ENCODE data around the gene BBS2. TPM values are rescaled to one million over a fixed set of nuclear protein-coding genes. Genes with fewer than 3 reads are reported as not detected.

The BBS2 gene
- total RNA-seq, 1 experiment from 2014 or later, result 56.3 TPM

DNA sequence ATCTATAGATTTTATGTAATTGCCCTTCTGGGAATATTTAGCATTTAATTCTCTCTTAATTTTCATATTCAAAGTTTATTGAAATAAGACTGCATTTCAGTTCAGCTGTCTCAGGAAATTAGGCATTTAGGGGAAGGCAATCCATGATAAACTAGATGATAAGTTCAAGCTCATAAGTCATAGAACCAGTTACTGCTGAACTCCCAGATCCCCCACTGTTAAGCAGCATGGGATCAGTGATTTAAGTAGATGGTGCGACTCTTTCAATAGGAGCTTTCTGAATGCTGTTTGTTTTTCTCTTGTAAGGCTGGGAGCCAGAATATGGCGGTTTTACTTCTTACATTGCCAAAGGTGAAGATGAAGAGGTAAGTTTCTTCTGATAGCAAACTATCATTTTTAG, 44.6 kb downstream of the BBS2 start:
- Histone ChIP-seq H3K9me3 (ENCODE audit: insufficient read depth, low read depth) (0 out of 2 replicates have a peak, but pooled peaks cover 3% of the 10 kb centered on the region), H3K4me2 (no peak overlapping the region), H3K27ac (no peak overlapping the region), H4K20me1 (ENCODE audit: insufficient read depth) (0 out of 2 replicates have a peak, but pooled peaks cover 8% of the 10 kb centered on the region), H2AFZ (no peak overlapping the region), H3K79me2 (ENCODE audit: low read depth) (no peaks in the 10 kb centered on the region), H3F3A (ENCODE audit: insufficient read depth, low read depth) (peaks cover 28% of the 10 kb centered on the region), H3K27me3 (ENCODE audit: insufficient read depth, low read depth) (no peaks in the 10 kb centered on the region), H3K36me3 (ENCODE audit: low read depth) (peaks cover 65% of the 10 kb centered on the region), H3K4me1 (replicated peaks; ENCODE audit: insufficient read depth) (peaks cover 22% of the 10 kb centered on the region), H3K9me2 (ENCODE audit: insufficient read depth) (no peaks in the 10 kb centered on the region), H3K4me3 (no peak overlapping the region)
- TF ChIP-seq, protein P1, sequence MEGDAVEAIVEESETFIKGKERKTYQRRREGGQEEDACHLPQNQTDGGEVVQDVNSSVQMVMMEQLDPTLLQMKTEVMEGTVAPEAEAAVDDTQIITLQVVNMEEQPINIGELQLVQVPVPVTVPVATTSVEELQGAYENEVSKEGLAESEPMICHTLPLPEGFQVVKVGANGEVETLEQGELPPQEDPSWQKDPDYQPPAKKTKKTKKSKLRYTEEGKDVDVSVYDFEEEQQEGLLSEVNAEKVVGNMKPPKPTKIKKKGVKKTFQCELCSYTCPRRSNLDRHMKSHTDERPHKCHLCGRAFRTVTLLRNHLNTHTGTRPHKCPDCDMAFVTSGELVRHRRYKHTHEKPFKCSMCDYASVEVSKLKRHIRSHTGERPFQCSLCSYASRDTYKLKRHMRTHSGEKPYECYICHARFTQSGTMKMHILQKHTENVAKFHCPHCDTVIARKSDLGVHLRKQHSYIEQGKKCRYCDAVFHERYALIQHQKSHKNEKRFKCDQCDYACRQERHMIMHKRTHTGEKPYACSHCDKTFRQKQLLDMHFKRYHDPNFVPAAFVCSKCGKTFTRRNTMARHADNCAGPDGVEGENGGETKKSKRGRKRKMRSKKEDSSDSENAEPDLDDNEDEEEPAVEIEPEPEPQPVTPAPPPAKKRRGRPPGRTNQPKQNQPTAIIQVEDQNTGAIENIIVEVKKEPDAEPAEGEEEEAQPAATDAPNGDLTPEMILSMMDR (conservative IDR thresholded peaks at IDR 0.05), result no peak
- TF ChIP-seq EZH2 (IDR thresholded peaks at IDR 0.05; ENCODE audit: low read depth), result no peak
- BruUV-seq (replicated peaks), result no TSS peak
- ChIA-PET CTCF (interaction anchor here (0.6 kb wide), 1 partner anchor 232 kb away, joined by 4 read pairs; no protein-coding TSS in a partner anchor), POLR2A (ENCODE audit: unreplicated experiment) (no interaction called here)
- no peak for DNase-seq
- intact Hi-C loops (cut with micrococcal nuclease; ENCODE audit: unreplicated experiment), result no loop called here

DNA sequence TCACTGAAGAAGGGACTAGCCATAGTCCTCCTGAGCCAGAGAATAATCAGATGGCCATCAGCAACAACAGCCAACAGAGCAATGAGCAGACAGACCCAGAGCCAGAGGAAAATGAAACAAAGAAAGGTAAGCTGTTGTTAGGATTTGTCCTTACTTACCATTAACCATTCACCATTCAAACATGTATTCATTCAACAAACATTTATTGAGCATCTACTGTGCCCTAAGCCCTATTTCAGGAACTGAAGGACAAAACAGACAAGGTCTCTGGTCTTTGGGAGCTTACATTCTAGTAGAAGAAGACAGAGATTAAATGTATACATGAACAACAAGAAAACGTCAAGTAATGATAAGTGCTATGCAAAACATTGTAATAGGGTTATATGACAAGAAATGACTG, 49.2 kb downstream of the BBS2 start:
- peaks cover 26% of the 10 kb centered on the region for H3K4me1 ChIP-seq (replicated peaks; ENCODE audit: insufficient read depth)
- H2AFZ ChIP-seq, result no peak overlapping the region
- H3K9me3 ChIP-seq (ENCODE audit: insufficient read depth, low read depth), result no peaks in the 10 kb centered on the region
- CTCF ChIA-PET, result no interaction called here
- peak overlapping the region; percentile 65 for H3K27ac ChIP-seq
- H4K20me1 ChIP-seq (ENCODE audit: insufficient read depth), result 0 out of 2 replicates have a peak, but pooled peaks cover 8% of the 10 kb centered on the region
- no TSS peak for BruUV-seq (replicated peaks)
- H3K4me3 ChIP-seq, result no peak overlapping the region
- no peaks in the 10 kb centered on the region for H3K79me2 ChIP-seq (ENCODE audit: low read depth)
- TF ChIP-seq EZH2 (IDR thresholded peaks at IDR 0.05; ENCODE audit: low read depth), result no peak
- TF ChIP-seq, protein P1 (conservative IDR thresholded peaks at IDR 0.05), result no peak
- POLR2A ChIA-PET (ENCODE audit: unreplicated experiment), result interaction anchor here (0.6 kb wide), 2 partner anchors 15 to 227 kb away, joined by 3 to 11 read pairs; no protein-coding TSS in a partner anchor
- H3K4me2 ChIP-seq, result peak overlapping the region; percentile 62
- peaks cover 67% of the 10 kb centered on the region for H3K36me3 ChIP-seq (ENCODE audit: low read depth)
- intact Hi-C loops (cut with micrococcal nuclease; ENCODE audit: unreplicated experiment), result loop anchor here (1.0 kb wide), 1 partner anchor 50 kb away; the partner anchor contains the start of gene BBS2
- no peaks in the 10 kb centered on the region for H3K27me3 ChIP-seq (ENCODE audit: insufficient read depth, low read depth)
- no peak for DNase-seq
- no peaks in the 10 kb centered on the region for H3K9me2 ChIP-seq (ENCODE audit: insufficient read depth)
- H3F3A ChIP-seq (ENCODE audit: insufficient read depth, low read depth), result peaks cover 45% of the 10 kb centered on the region

DNA sequence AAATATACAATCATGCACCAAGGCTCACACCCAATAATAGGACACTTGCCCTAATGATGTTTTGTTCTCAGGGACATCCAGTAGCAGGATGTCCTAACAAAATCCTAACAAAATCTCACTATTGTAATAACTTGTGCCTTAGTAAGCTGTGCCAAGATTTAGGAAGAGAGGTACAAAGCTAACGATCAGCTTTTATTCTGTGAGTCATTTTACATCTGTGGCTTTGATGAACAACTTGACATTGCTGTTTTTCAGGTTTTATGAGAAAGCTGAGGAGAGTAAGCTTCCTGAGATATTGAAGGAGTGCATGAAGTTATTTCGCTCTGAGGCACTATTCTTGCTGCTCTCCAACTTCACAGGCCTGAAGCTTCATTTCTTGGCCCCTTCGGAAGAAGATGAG, 49.6 kb downstream of the BBS2 start:
- Histone ChIP-seq H3K4me3 (no peak overlapping the region), H3K27me3 (ENCODE audit: insufficient read depth, low read depth) (no peaks in the 10 kb centered on the region), H4K20me1 (ENCODE audit: insufficient read depth) (0 out of 2 replicates have a peak, but pooled peaks cover 8% of the 10 kb centered on the region), H3K4me2 (peak overlapping the region; percentile 62), H2AFZ (no peak overlapping the region), H3K9me2 (ENCODE audit: insufficient read depth) (no peaks in the 10 kb centered on the region), H3K9me3 (ENCODE audit: insufficient read depth, low read depth) (no peaks in the 10 kb centered on the region), H3K4me1 (replicated peaks; ENCODE audit: insufficient read depth) (peaks cover 26% of the 10 kb centered on the region), H3K79me2 (ENCODE audit: low read depth) (no peaks in the 10 kb centered on the region), H3K36me3 (ENCODE audit: low read depth) (peaks cover 67% of the 10 kb centered on the region), H3K27ac (peak overlapping the region; percentile 65), H3F3A (ENCODE audit: insufficient read depth, low read depth) (peaks cover 45% of the 10 kb centered on the region)
- BruUV-seq (replicated peaks), result no TSS peak
- POLR2A ChIA-PET (ENCODE audit: unreplicated experiment), result no interaction called here
- intact Hi-C loops (cut with micrococcal nuclease; ENCODE audit: unreplicated experiment), result loop anchor here (1.0 kb wide), 1 partner anchor 50 kb away; the partner anchor contains the start of gene BBS2
- CTCF ChIA-PET, result no interaction called here
- peak in 1 of 2 experiments; percentile 92 for DNase-seq
- no peak for TF ChIP-seq EZH2 (IDR thresholded peaks at IDR 0.05; ENCODE audit: low read depth)
- TF ChIP-seq, protein P1 (conservative IDR thresholded peaks at IDR 0.05), result no peak
